Measurements from ENCODE around the gene USF3. TPM values are rescaled to one million over a fixed set of nuclear protein-coding genes. Genes with fewer than 3 reads are reported as not detected.

USF3 gene
- total and polyA plus RNA-seq, 2 of the 4 experiments (the other 2 are of a cell fraction), result 3.0 to 5.2 TPM

- peaks cover 4% of the 10 kb centered on the region for H3K27me3 ChIP-seq (ENCODE audit: control insufficient read depth, insufficient read depth, low read length)
- no peak overlapping the region for H3K4me3 ChIP-seq (ENCODE audit: insufficient read depth, low read depth, low read length)
- H2AFZ ChIP-seq (replicated peaks; ENCODE audit: low read length, poor library complexity), result no peak overlapping the region
- no peak overlapping the region for H2AK9ac ChIP-seq (replicated peaks; ENCODE audit: low read depth, low read length, poor library complexity)
- no peak overlapping the region for H3K9ac ChIP-seq (ENCODE audit: low read depth, low read length)
- H2BK20ac ChIP-seq (ENCODE audit: low read depth, low read length), result no peak overlapping the region
- no peak overlapping the region for H2BK120ac ChIP-seq (ENCODE audit: low read depth, low read length)
- H4K5ac ChIP-seq (ENCODE audit: low read depth, low read length), result no peak overlapping the region
- in situ Hi-C loops (cut with MboI; ENCODE audit: low sequenced_read_pairs) (no loop called here), intact Hi-C loops (cut with micrococcal nuclease) (no loop called here), dilution Hi-C loops (cut with HindIII; ENCODE audit: low sequenced_read_pairs, unreplicated experiment) (no loop called here)
- H2AK5ac ChIP-seq (ENCODE audit: low read depth, low read length), result no peak overlapping the region
- POLR2A ChIA-PET (ENCODE audit: unreplicated experiment), result no interaction called here
- no CpG with 5 or more reads among the region's 3 CpGs for WGBS, 2 experiments (ENCODE audit: extremely low coverage in 2 of 2, insufficient read length in 1 of 2)
- H3K36me3 ChIP-seq (ENCODE audit: control insufficient read depth, insufficient read depth, low read length), result no peaks in the 10 kb centered on the region
- no peak overlapping the region for H3K14ac ChIP-seq (replicated peaks; ENCODE audit: low read depth, low read length)
- no peak overlapping the region for H2BK15ac ChIP-seq (ENCODE audit: low read depth, low read length)
- DNase-seq, result no peak
- H3K9me1 ChIP-seq (ENCODE audit: insufficient read depth, low read length), result no peaks in the 10 kb centered on the region
- CTCF ChIA-PET, result interaction anchor here (1.0 kb wide), 1 partner anchor 8 kb away, joined by 4 read pairs; no protein-coding TSS in a partner anchor
- no peak overlapping the region for H2BK5ac ChIP-seq (ENCODE audit: low read depth, low read length, poor library complexity, severe bottlenecking)
- H3K23ac ChIP-seq (ENCODE audit: low read depth, low read length), result no peak overlapping the region
- no peaks in the 10 kb centered on the region for H3K9me3 ChIP-seq (ENCODE audit: control insufficient read depth, insufficient read depth, low read length)
- no peak overlapping the region for H4K8ac ChIP-seq (ENCODE audit: low read depth in 2 of 2, low read length in 2 of 2)
- no peaks in the 10 kb centered on the region for H4K20me1 ChIP-seq (ENCODE audit: insufficient read depth, low read length)
- no peak overlapping the region for H3K27ac ChIP-seq (ENCODE audit: insufficient read depth, low read length)
- H3K4ac ChIP-seq (ENCODE audit: low read depth, low read length), result no peak overlapping the region
- H3K56ac ChIP-seq (ENCODE audit: extremely low read depth, insufficient read depth, low read length), result no peak overlapping the region
- H3K18ac ChIP-seq (ENCODE audit: low read depth, low read length), result no peak overlapping the region
- ATAC-seq (ENCODE audit: low read depth), result no peak
- no TSS peak for BruUV-seq (replicated peaks)
- no peak overlapping the region for H4K91ac ChIP-seq (ENCODE audit: insufficient read depth, low read depth, low read length)
- peaks cover 2% of the 10 kb centered on the region; the same call in 1 of the 2 replicates for H3K4me1 ChIP-seq (ENCODE audit: control insufficient read depth, insufficient read depth, low read length)
- no peak for TF ChIP-seq MAZ (IDR thresholded peaks at IDR 0.05; ENCODE audit: borderline replicate concordance, low read depth, low read length)
- no peaks in the 10 kb centered on the region for H3K79me1 ChIP-seq (ENCODE audit: low read depth in 1 of 2, low read length in 2 of 2)
- H3K4me2 ChIP-seq (ENCODE audit: low read depth, low read length), result no peak overlapping the region
Measured at GRCh38 chr3:113630956-113631542, 65.4 kb downstream of the USF3 start.
